ENCODE data around the gene TOLLIP.

The TOLLIP gene

DNA sequence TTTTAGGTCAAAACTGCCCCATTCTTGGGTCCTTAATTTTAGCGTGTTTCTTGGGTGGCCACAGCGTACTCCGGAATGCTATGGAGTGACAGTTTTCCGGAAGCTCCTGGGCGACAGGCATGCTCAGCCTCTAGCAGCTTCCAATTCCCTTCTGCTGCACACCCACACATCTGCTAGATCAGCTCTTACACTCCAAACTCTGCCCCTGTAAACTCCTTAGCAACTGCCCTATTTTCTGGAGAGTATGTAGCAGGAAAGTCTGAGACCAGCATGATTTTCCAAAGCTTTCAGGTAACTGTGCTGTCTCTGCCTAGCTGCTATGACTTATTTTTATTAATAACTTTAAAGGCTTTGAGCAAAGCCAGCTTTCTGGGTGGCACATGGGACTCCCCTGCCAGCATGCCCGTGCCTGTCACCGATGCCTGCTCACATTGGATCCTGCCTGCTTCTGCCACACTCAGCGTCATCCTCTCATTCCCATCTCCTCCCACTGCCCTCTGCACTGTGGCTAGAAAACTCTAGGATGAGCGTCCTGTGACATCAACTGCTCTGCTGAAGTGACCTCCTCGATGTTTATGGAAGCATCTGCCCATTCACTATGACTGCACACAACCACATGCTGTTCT lies 17.3 kb downstream of the TOLLIP start:
- Histone ChIP-seq H3K9me2 (ENCODE audit: low read depth, low read length) (no peaks in the 10 kb centered on the region), H3K4me1 (ENCODE audit: insufficient read depth, low read length, severe bottlenecking) (no peaks in the 10 kb centered on the region), H3K27ac (ENCODE audit: low read depth, low read length, poor library complexity, severe bottlenecking) (no peak overlapping the region), H3K4me2 (ENCODE audit: low read length) (no peak overlapping the region), H3K27me3 (ENCODE audit: insufficient read depth, low read length) (no peaks in the 10 kb centered on the region), H4K20me1 (ENCODE audit: insufficient read depth, low read length) (no peaks in the 10 kb centered on the region), H3K36me3 (ENCODE audit: insufficient read depth, low read length) (peaks cover 41% of the 10 kb centered on the region), H3K4me3 (ENCODE audit: low read depth, low read length, poor library complexity, severe bottlenecking) (no peak overlapping the region), H3K9ac (ENCODE audit: low read length) (no peak overlapping the region), H3F3A (ENCODE audit: insufficient read depth, low read length) (no peaks in the 10 kb centered on the region), H2AFZ (ENCODE audit: low read length) (no peak overlapping the region), H3K79me2 (ENCODE audit: insufficient read depth, low read length) (no peaks in the 10 kb centered on the region), H3K9me3 (ENCODE audit: low read length) (no peaks in the 10 kb centered on the region)
- TF ChIP-seq EZH2 (IDR thresholded peaks at IDR 0.05; ENCODE audit: borderline replicate concordance, low read length), result no peak
- TF ChIP-seq CTCF (IDR thresholded peaks at IDR 0.05; ENCODE audit: low read length), result no peak

DNA sequence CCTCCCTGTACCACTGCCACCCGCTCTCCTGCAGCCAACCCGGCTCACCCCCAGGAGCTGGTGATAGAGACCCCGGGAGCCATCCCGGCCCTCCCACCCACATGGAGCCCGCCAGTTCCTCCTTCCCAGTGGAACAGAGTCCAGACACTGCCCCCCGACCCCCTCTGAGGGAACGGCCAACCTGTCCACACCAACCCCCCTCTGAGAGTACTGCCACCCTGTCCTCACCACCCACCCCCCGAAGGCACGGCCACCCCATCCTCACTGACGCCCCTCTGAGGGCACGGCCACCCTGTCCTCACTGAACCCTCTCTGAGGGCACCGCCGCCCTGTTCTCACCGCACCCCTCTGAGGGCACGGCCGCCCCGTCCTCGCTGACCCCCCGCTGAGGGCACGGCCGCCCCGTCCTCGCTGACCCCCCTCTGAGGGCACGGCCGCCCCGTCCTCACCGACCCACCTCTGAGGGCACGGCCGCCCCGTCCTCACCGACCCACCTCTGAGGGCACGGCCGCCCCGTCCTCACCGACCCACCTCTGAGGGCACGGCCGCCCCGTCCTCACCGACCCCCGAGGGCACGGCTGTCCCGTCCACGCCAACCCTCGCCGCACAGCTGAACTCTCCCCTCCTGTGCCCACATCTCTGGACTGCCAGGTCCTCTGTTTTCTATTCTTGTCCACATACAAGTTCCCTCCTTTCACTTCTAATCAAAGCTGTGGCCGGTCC lies 18.0 kb downstream of the TOLLIP start:
- H2AFZ ChIP-seq (ENCODE audit: low read length), result no peak overlapping the region
- H4K20me1 ChIP-seq (ENCODE audit: insufficient read depth, low read length), result no peaks in the 10 kb centered on the region
- H3K9me2 ChIP-seq (ENCODE audit: low read depth, low read length), result no peaks in the 10 kb centered on the region
- no peaks in the 10 kb centered on the region for H3F3A ChIP-seq (ENCODE audit: insufficient read depth, low read length)
- no peak overlapping the region for H3K27ac ChIP-seq (ENCODE audit: low read depth, low read length, poor library complexity, severe bottlenecking)
- H3K9ac ChIP-seq (ENCODE audit: low read length), result no peak overlapping the region
- H3K4me2 ChIP-seq (ENCODE audit: low read length), result no peak overlapping the region
- H3K4me3 ChIP-seq (ENCODE audit: low read depth, low read length, poor library complexity, severe bottlenecking), result no peak overlapping the region
- peaks cover 46% of the 10 kb centered on the region for H3K36me3 ChIP-seq (ENCODE audit: insufficient read depth, low read length)
- no peaks in the 10 kb centered on the region for H3K9me3 ChIP-seq (ENCODE audit: low read length)
- TF ChIP-seq CTCF (IDR thresholded peaks at IDR 0.05; ENCODE audit: low read length), result no peak
- no peak for TF ChIP-seq EZH2 (IDR thresholded peaks at IDR 0.05; ENCODE audit: borderline replicate concordance, low read length)
- H3K4me1 ChIP-seq (ENCODE audit: insufficient read depth, low read length, severe bottlenecking), result no peaks in the 10 kb centered on the region
- H3K27me3 ChIP-seq (ENCODE audit: insufficient read depth, low read length), result no peaks in the 10 kb centered on the region
- no peaks in the 10 kb centered on the region for H3K79me2 ChIP-seq (ENCODE audit: insufficient read depth, low read length)

- H4K20me1 ChIP-seq (ENCODE audit: insufficient read depth, low read length), result no peaks in the 10 kb centered on the region
- H3K9ac ChIP-seq (ENCODE audit: low read length), result no peak overlapping the region
- H3K27me3 ChIP-seq (ENCODE audit: insufficient read depth, low read length), result no peaks in the 10 kb centered on the region
- no peaks in the 10 kb centered on the region for H3K9me2 ChIP-seq (ENCODE audit: low read depth, low read length)
- H3K4me1 ChIP-seq (ENCODE audit: insufficient read depth, low read length, severe bottlenecking), result no peaks in the 10 kb centered on the region
- H3K9me3 ChIP-seq (ENCODE audit: low read length), result no peaks in the 10 kb centered on the region
- no peak overlapping the region for H3K4me3 ChIP-seq (ENCODE audit: low read depth, low read length, poor library complexity, severe bottlenecking)
- no peaks in the 10 kb centered on the region for H3F3A ChIP-seq (ENCODE audit: insufficient read depth, low read length)
- H2AFZ ChIP-seq (ENCODE audit: low read length), result no peak overlapping the region
- H3K27ac ChIP-seq (ENCODE audit: low read depth, low read length, poor library complexity, severe bottlenecking), result no peak overlapping the region
- no peaks in the 10 kb centered on the region for H3K79me2 ChIP-seq (ENCODE audit: insufficient read depth, low read length)
- peaks cover 54% of the 10 kb centered on the region for H3K36me3 ChIP-seq (ENCODE audit: insufficient read depth, low read length)
- H3K4me2 ChIP-seq (ENCODE audit: low read length), result no peak overlapping the region
- no peak for TF ChIP-seq CTCF (IDR thresholded peaks at IDR 0.05; ENCODE audit: low read length)
- no peak for TF ChIP-seq EZH2 (IDR thresholded peaks at IDR 0.05; ENCODE audit: borderline replicate concordance, low read length)
Observed at GRCh38 chr11:1290052-1291040, 19.1 kb downstream of the TOLLIP start.

All from OCI-LY1 (cell line).